ENCODE results near the gene NETO1.

NETO1 gene

GRCh38 chr18:72866901-72867745 is 664 bp downstream of the NETO1 start:
- no peak for TF ChIP-seq CTCF (IDR thresholded peaks at IDR 0.05; ENCODE audit: extremely low read depth, insufficient read depth, missing control alignments)
- in situ Hi-C loops (cut with MboI; ENCODE audit: low pct_unique_long_range_greater_than_20kb, low sequenced_read_pairs, unreplicated experiment) = no loop called here
- DNase-seq (ENCODE audit: low spot score) = peak; percentile 38

- no peak for TF ChIP-seq CTCF (IDR thresholded peaks at IDR 0.05; ENCODE audit: extremely low read depth, insufficient read depth, missing control alignments)
- DNase-seq (ENCODE audit: low spot score) = no peak
- in situ Hi-C loops (cut with MboI; ENCODE audit: low pct_unique_long_range_greater_than_20kb, low sequenced_read_pairs, unreplicated experiment) = no loop called here
These were observed 1.3 kb downstream of the NETO1 start for GRCh38 chr18:72866442-72866900.

- in situ Hi-C loops (cut with MboI; ENCODE audit: low pct_unique_long_range_greater_than_20kb, low sequenced_read_pairs, unreplicated experiment) = no loop called here
- DNase-seq (ENCODE audit: low spot score) = no peak
- TF ChIP-seq CTCF (IDR thresholded peaks at IDR 0.05; ENCODE audit: extremely low read depth, insufficient read depth, missing control alignments) = no peak
These were observed 4.0 kb downstream of the NETO1 start for GRCh38 chr18:72863754-72864153.

- TF ChIP-seq CTCF (IDR thresholded peaks at IDR 0.05; ENCODE audit: extremely low read depth, insufficient read depth, missing control alignments) = no peak
- in situ Hi-C loops (cut with MboI; ENCODE audit: low pct_unique_long_range_greater_than_20kb, low sequenced_read_pairs, unreplicated experiment) = no loop called here
- no peak for DNase-seq (ENCODE audit: low spot score)
These were observed 8.7 kb downstream of the NETO1 start for GRCh38 chr18:72859088-72859487.

- no peak for TF ChIP-seq CTCF (IDR thresholded peaks at IDR 0.05; ENCODE audit: extremely low read depth, insufficient read depth, missing control alignments)
- DNase-seq (ENCODE audit: low spot score) = no peak
- in situ Hi-C loops (cut with MboI; ENCODE audit: low pct_unique_long_range_greater_than_20kb, low sequenced_read_pairs, unreplicated experiment) = no loop called here
These were observed 18.1 kb downstream of the NETO1 start for GRCh38 chr18:72849671-72850070.

- TF ChIP-seq CTCF (IDR thresholded peaks at IDR 0.05; ENCODE audit: extremely low read depth, insufficient read depth, missing control alignments) = no peak
- in situ Hi-C loops (cut with MboI; ENCODE audit: low pct_unique_long_range_greater_than_20kb, low sequenced_read_pairs, unreplicated experiment) = no loop called here
- no peak for DNase-seq (ENCODE audit: low spot score)
These were observed 19.1 kb downstream of the NETO1 start for GRCh38 chr18:72848503-72849237.

Data from GM13977 (cell line).